Medulla oblongata (tissue), 1 donor: Measurements from ENCODE around the gene CYP4F8.
"Not testable (repeated sequence)": the region's sequence is repeated elsewhere in the genome, so short reads cannot be mapped to it uniquely, and the experiment has no call there.

Source experiments
- DNase-seq: peaks from one replicate; pipeline ENCODE4 v3.0.0-alpha.2; 2015; ENCODE audit errors: extremely low spot score

CYP4F8 gene, protein sequence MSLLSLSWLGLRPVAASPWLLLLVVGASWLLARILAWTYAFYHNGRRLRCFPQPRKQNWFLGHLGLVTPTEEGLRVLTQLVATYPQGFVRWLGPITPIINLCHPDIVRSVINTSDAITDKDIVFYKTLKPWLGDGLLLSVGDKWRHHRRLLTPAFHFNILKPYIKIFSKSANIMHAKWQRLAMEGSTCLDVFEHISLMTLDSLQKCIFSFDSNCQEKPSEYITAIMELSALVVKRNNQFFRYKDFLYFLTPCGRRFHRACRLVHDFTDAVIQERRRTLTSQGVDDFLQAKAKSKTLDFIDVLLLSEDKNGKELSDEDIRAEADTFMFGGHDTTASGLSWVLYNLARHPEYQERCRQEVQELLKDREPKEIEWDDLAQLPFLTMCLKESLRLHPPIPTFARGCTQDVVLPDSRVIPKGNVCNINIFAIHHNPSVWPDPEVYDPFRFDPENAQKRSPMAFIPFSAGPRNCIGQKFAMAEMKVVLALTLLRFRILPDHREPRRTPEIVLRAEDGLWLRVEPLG

DNA sequence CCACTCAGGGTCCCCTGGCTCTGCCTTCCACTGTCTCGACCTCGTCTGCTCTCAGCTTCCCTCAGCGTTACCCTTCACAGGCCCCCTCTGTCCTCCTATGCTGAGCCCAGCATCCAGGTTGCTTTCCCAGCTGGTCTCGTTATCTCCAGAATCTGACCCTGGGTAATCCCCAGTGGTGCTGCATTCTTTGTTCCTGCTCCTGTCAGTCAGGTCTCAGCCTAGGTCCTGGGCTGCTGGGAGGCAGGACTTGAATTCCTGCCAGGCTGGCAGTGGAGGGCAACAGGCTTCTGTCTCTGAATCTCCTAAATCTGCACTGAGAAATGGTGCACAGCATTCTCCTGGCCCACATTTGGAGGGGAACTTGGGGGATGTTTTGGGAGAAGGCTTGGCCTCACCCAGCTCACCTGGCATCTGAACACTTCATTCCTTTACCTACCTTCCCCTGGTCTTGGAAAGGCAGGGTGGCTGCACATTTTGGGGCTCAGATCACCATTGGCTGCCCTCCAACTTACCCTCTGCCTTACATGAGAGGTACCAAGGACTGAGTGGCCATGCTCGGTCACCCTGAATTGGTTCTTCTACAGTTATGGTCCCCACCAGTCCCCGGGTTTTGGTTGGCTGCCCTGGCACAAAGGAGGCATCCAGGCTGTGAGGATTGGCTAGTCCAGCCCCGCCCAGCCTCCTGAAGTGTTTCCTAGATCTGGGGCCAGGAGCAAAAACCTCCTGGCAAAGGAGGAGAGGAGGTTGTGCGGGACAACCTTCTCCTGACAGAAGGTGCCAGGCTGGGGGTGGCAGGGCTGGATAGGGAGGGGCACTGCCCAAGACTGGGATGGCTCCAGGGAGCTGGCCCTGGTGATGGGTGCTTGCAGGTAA, at the start of gene CYP4F8:
TSS of gene CYP4F8 (plus strand) at position 712 of the 873 bp plus-strand sequence. CDS start 399 bp downstream, outside the sequence.
- no peak for DNase-seq

DNA sequence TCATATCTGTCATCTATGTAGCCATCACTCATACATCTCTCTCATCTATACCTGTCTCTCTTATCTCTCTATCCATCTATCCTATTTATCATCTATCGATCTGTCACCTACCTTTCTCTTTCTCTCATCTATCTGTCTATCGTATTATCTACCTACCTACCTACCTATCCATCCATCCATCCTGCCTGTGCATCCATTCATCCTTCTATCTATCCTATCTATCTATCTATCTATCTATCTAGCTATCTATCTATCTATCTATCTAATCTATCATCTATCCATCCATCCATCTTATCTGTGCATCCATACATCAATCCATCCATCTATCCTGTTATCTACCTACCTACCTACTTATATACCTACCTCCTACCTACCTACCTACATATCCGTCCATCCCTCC, 44.6 kb upstream of the CYP4F8 start:
- no peak for DNase-seq

DNA sequence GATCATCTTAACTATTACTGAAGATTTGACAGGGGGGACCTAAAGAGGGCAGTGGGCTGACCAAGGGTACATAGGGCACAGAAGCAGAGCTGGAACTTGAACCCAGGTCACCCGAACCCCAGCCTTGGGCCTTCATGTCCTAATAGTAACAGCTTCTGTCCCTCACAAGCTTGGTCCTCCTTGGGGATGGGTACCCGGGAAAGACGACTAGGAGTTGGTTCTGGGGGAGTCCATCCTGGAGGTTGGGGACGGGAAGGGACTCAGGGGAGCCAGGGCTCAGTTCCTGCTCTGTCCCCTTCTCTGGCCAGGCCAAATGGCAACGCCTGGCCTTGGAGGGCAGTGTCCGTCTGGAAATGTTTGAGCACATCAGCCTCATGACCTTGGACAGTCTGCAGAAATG, 39.6 kb upstream of the CYP4F8 start:
- DNase-seq = no peak

DNA sequence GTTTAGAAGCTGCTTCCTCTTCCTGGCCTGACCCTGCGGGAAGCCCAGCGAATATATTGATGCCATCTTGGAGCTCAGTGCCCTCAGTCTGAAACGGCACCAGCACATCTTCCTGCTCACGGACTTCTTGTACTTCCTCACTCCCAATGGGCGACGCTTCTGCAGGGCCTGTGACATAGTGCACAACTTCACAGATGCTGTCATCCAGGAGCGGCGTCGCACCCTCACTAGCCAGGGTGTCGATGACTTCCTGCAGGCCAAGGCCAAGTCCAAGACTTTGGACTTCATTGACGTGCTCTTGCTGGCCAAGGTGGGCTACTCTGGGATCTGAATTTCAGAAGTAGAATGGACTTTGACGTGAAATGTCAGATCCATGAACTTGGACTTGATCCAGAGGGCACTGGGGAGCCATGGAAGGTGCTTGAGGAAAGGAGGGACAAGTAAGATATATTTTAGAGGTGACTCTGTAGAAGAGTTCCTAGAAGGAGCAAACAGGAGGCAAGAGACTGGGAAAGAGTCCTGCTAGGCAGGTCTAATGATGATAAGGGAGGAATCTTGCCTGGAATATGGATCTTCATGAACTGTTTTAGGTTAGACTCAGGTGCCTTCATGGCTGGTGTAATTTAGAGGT, 38.4 kb upstream of the CYP4F8 start:
- DNase-seq = no peak

DNA sequence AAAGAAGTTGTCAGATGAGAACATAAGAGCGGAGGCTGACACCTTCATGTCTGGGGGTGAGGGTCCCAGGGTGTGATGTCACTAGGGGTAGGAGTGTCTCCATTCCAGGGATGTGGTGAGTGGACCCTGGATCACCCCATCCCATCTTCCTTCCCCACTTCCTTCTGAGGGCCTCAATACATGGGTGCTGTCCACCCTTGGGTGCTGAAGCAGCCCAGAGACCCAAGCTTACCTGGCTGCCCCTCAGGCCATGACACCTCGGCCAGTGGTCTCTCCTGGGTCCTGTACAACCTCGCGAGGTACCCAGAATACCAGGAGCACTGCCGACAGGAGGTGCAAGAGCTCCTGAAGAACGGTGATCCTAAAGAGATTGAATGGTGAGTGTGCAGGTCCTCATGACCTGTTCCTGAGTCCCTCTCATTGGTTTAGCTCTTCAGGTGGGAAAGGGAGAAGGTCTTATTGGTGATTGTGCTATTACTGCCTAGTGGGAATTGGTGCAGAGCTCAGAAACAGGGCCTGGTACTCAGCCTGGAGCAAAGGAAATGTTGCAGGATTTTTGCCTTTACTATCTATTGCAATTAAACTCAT, 37.7 kb upstream of the CYP4F8 start:
- no peak for DNase-seq

DNA sequence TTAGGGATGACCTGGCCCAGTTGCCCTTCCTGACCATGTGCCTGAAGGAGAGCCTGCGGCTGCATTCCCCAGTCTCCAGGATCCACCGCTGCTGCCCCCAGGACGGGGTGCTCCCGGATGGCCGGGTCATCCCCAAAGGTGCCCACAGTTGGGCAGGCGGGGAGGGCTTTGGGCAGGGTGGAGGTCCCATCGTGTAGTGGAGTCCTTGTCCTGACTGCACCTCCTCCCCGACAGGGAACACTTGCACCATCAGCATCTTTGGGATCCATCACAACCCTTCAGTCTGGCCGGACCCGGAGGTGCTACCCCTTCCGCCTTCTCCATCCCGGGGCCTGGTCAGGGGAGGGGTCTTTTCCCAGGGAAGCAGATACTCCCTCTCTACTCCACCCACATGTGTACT, 31.7 kb upstream of the CYP4F8 start:
- DNase-seq = no peak

DNA sequence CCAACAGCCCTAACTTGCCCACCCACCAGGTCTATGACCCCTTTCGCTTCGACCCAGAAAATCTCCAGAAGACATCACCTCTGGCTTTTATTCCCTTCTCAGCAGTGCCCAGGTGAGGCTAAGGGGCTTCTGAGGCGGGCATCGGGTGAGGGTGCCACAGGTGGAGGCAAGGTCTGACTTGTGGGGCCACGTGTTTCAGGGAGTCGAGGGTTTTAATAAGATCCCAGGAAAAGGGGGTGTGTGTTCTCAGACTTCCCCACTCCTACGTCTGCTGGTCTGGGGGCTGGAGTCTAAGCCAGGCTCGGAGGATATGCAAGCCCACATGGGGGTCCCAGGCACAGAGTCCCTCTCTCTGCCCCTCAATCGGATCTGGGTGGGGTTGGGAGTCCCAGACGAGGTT, 30.9 kb upstream of the CYP4F8 start:
- DNase-seq = no peak

DNA sequence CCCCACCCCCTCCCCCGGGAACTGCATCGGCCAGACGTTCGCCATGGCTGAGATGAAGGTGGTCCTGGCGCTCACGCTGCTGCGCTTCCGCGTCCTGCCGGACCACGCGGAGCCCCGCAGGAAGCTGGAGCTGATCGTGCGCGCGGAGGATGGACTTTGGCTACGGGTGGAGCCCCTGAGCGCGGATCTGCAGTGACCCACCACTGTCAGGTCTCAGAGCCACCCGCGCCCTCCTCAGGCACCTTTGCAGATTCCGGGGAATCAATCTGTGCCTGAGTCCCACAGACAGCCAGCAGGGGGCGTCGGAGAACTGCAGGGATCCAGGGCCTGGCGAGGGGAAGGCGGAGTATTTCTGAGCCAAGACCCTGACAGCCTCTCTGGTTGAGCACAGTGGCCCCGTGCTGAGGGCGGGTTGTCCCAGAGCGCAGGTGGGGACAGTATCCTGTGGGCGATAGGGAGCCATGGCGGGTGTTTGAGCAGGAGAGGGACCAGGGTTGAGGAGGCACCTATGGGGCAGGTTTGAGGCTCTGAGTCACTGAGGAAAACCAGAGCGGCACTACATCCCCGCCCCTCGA, 30.4 kb upstream of the CYP4F8 start:
- peak; percentile 68 for DNase-seq

DNA sequence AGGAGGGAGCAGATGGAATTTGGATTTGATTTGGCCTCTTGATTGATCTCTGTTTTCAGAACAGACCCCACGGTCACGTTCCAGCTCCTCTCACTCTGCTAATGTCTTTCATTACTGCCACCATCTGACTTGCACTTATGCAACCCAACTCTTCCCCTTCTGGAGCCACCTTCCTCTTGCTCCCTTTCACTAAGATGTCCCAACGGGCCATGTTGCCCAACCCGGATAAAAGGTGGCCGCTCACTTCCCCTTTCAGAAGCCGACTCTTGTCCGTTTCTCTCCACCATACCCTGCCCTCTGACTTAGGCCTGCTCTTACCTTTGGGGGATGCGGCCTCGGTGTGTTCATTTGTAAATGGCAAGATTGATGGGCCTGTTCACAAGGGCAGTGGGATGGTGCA, 27.4 kb upstream of the CYP4F8 start:
- peak; percentile 25 for DNase-seq

DNA sequence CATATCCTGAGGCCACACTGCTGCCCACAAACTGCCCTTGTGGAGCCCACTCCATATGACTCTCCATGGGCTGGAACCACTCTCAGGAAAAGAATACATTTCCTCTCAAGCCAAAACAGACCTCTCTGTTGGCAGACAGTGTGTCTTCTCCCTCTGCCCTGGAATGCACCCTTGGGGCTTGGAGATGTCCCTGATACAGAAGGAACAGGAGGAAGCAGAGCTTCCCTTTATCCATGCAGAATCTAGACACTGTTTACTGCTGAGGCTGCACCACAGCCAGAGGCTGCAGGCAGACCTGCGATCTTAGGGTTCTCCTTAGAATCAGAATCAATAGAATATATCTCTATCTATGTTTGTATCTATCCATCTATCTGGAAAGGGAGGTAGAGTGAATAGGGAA, 26.8 kb upstream of the CYP4F8 start:
- DNase-seq = no peak

DNA sequence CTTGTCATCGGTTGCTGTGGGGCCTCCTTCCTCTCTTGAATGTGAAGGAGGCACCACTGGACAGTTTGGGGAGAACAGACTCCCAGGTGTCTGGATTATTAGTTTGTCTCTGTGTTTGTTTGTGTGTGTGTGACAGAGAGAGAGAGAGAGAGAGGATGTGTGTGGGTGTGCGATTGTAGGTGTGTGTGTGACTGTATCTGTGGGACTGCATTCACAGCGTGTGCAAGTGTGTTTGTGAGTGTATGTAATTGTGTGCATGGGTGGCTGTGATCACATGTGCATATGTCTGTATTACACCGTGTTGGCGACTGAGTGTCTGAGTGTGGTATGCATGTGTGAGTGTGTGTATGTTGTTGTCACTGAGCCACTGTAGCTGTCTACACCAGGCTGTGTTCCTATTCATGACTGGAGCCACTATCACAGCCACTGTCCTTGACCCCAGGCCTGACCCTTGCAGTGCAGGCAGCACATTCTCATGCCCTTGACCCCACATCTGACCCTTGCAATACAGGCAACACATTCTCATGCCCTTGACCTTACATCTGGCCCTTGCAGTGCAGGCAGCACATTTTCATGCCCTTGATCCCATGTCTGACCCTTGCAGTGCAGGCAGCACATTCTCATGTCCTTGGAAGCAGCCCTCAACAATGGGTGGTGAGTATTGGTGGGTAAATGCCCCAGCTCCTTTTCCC, 25.1 kb upstream of the CYP4F8 start:
- no peak for DNase-seq

DNA sequence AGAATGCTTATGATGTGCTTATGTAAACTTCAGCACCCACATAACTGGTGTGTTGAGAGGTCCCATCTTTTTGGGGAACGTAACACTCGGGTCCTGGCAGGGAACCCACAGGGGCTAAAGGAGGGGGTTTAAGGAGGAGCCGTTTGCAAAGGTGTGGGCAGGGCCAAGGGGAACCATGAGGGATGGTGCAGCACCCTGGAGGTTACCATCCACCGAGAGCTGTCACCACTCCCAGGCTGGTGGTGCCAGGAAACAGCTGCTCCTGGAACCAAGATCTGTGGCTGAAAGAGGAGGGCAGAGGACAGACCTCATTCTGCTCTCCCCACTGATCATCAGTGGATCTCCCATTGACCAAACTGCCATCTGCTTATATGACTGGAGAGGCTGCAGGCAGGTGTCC, 23.2 kb upstream of the CYP4F8 start:
- no peak for DNase-seq

DNA sequence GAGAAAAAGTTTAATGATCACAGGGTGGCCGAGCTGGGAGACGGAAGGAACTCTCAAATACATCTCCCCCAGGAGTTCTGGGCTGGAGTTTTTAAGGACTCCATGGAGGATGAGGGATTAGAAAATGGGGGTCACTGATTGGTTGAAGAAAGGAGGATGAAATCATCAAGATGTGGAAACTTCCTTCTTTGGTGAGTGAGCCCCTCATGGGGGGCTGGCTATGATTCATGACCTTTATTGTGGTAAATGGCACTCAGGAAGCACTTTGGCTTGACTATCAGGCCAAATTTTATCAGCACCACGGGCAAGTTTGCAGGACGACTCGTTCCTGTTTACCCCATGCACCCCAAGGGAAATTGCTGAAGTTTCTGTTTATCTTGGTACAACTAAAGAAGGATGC, 22.5 kb upstream of the CYP4F8 start:
- not testable (repeated sequence) for DNase-seq

DNA sequence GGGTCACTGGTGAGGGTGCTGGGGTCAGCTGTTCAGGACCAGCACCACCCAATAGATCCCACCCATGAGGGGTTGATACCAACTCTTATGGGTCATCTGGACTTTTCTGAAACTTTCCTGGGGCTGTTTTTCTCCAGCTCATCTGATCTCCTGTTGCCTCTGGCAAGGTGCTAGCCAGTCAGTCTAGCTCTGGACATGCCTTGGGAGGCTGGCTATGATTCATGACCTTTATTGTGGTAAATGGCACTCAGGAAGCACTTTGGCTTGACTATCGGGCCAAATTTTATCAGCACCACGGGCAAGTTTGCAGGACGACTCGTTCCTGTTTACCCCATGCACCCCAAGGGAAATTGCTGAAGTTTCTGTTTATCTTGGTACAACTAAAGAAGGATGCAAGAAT, 21.3 kb upstream of the CYP4F8 start:
- not testable (repeated sequence) for DNase-seq

DNA sequence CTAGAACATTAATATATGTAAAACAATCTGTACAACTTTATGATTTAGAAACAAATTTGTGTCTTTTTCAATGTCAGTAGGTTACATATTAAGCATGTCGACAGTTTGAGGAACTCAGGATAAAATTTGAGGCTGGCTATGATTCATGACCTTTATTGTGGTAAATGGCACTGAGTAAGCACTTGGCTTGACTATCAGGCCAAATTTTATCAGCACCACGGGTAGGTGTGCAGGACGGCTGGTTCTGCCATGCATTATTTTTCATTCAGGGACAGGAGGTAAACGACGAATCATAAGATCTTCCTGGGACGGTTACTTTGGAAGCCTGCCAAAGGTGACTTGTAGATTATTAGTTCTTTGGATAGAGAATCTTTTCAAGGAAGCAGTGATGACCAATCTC, 19.9 kb upstream of the CYP4F8 start:
- DNase-seq = no peak

DNA sequence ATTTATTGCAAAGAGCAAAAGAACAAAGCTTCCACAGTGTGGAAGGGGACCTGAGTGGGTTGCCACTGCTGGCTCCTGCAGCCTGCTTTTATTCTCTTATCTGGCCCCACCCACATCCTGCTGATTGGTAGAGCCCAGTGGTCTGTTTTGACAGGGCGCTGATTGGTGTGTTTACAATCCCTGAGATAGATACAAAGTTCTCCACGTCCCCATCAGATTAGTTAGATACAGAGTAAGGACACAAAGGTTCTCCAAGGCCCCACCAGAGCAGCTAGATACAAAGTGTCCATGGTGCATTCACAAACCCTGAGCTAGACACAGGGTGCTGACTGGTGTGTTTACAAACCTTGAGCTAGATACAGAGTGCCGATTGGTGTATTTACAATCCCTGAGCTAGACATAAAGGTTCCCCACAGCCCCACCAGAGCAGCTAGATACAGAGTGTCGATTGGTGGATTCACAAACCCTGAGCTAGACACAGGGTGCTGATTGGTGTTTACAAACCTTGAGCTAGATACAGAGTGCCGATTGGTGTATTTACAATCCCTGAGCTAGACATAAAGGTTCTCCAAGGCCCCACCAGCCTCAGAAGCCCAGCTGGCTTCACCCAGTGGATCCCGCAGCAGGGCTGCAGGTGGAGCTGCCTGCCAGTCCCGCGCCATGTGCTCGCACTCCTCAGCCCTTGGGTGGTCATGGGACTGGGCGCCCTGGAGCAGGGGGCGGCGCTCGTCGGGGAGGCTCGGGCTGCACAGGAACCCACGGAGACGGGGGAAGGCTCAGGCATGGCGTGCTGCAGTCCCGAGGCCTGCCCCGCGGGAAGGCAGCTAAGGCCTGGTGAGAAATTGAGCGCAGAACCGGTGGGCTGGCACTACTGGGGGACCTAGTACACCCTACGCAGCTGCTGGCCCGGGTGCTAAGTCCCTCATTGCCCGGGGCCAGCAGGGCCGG, 6.8 kb upstream of the CYP4F8 start:
- not testable (repeated sequence) for DNase-seq

DNA sequence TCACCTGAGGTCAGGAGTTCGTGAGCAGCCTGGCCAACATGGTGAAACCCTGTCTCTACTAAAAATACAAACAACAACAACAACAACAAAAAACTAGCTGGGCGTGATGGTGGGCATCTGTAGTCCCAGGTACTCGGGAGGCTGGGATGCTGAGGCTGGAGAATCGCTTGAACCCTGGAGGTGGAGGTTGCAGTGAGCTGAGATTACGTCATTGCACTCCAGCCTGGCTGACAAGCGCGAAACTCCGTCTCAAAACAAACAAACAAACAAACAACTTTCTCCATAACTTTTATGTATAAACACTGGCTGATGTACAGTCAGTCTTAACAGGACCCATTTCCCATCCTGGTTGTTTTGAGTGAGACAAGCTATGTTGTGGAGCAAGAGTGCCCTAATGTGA, 5.8 kb upstream of the CYP4F8 start:
- DNase-seq = no peak

DNA sequence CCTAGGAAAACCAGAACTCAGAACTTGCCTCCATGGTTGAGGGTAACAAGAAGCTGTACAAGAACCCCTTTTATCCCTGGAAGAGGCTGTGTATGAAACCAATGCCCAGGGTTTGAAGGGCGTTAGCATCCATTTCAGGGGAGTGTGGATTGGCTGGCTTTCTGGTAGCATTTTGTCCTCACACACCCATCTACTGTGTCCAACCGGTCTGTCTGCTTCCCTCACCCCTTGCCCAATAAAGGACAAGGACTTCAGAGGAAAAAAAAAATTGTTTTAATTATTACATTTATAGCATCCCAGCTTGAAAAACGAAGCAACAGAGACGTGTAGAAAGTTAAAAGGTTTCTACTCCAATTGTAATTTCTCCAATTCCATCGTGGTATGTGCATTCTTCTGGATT, 2.7 kb upstream of the CYP4F8 start:
- no peak for DNase-seq

DNA sequence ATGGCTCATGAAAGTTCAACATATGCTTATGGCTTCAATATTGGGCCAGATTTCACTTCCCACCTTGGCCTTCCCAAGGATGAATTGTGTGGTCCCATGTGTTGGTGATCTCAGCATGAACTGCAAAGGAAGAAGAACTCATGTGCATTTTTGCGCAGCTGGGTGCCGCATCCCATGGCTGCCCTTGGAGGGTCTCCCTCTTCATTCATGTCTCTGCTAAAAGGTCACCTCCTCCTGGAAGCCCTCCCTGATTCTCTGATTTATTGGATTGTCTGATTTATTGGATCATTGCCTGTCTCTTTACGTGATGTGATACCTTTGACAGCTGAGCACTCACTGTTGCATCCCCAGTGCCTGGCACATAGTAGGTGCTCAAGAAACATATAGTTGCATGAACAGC, 1.7 kb upstream of the CYP4F8 start:
- no peak for DNase-seq

DNA sequence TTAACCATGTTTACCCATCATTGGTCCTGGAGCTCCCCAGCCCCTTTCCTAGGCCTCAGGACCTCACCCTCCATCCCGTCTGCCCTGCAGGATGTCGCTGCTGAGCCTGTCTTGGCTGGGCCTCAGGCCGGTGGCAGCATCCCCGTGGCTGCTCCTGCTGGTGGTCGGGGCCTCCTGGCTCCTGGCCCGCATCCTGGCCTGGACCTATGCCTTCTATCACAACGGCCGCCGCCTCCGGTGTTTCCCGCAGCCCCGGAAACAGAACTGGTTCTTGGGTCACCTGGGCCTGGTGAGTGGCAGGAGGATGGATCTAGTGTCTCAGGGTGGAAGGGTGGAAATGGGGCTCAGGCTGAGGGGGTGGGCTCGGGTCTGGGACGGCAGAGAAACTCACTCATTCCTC, 508 bp downstream of the CYP4F8 start:
- no peak for DNase-seq
